GM12801 (cell line): ENCODE results near the gene GDA.

ENCODE experiments used
- CTCF ChIP-seq: IDR thresholded peaks from one replicate; pipeline ENCODE4 v1.5.1; 2011; ENCODE audit warnings: control low read depth; ENCODE audit not compliant: insufficient read length; ENCODE audit errors: extremely low read depth

Gene GDA

GRCh38 chr9:72149231-72149975 lies at the start of gene GDA:
Gene GDA, plus strand, starts transcription at chr9:72149440. Its CDS starts 120 bp downstream, at chr9:72149560.
- TF ChIP-seq CTCF: no peak

GRCh38 chr9:72102520-72102919 lies 46.7 kb upstream of the GDA start:
- TF ChIP-seq CTCF: no peak

GRCh38 chr9:72113056-72113455 lies 36.2 kb upstream of the GDA start:
- TF ChIP-seq CTCF: no peak

GRCh38 chr9:72119853-72120252 lies 29.4 kb upstream of the GDA start:
- TF ChIP-seq CTCF: no peak

- no peak for TF ChIP-seq CTCF
Observed at GRCh38 chr9:72124947-72125346, 24.3 kb upstream of the GDA start.

GRCh38 chr9:72127753-72128152 lies 21.5 kb upstream of the GDA start:
- no peak for TF ChIP-seq CTCF

GRCh38 chr9:72128526-72128925 lies 20.7 kb upstream of the GDA start:
- no peak for TF ChIP-seq CTCF
